Stimulated activated CD4-positive, alpha-beta T cell treated with anti-CD3 and anti-CD28 coated beads, Interleukin-15, amount 100 ng/mL, for 48 hours (primary cell): Measurements from ENCODE around the gene CAPN9.

Experiments used
- DNase-seq, 2 donors: peaks; one replicate each; pipeline ENCODE4 v3.0.0-alpha.2; 2020; ENCODE audit warnings: low read depth in 2 of 2

The CAPN9 gene

DNA sequence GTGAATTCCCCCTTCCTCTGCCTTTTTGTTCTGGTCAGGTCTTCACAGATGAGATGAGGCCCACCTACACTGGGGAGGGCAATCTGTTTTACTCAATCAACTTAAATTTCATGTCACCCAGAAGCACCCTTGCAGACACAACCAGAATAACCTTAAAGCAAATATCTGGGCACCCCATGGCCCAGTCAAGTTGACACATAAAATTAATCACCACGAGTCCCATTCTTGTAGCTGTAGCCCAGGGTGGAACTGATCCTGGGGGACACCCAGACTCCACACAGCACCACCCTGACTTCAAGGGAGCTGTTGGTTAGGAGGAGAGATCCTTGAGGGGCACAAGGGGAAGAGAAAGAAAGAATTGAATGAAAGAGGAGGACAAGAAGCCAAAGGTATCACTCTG is 23.1 kb downstream of the CAPN9 start:
- DNase-seq = no peak

DNA sequence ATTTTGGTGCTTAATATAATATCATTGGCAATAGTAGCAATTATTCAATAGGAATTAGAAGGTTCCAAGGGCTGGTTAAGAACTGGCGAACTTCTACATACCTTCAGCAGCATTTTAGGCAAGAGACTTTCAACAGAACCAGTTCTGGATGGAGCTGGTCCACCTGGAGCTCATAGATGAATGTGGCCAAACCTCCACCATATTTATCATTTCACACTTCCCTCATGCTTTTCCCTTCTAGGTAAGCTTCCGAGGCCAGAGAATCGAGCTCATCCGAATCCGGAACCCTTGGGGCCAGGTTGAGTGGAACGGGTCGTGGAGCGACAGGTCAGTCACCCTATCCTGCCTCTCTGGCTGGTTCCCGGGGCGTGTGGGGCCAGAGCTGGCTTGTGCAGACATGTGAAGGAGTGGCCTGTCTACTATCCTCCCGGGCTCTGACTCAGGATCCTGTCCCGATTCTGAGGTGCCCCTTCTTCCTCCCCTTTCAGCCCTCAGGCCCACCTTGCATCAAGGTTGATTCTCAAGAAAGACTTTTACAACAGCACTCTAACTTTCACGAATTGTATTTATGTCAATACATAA is 24.7 kb downstream of the CAPN9 start:
- DNase-seq = no peak

- no peak for DNase-seq
Observed at GRCh38 chr1:230772457-230773395, 25.5 kb downstream of the CAPN9 start.

DNA sequence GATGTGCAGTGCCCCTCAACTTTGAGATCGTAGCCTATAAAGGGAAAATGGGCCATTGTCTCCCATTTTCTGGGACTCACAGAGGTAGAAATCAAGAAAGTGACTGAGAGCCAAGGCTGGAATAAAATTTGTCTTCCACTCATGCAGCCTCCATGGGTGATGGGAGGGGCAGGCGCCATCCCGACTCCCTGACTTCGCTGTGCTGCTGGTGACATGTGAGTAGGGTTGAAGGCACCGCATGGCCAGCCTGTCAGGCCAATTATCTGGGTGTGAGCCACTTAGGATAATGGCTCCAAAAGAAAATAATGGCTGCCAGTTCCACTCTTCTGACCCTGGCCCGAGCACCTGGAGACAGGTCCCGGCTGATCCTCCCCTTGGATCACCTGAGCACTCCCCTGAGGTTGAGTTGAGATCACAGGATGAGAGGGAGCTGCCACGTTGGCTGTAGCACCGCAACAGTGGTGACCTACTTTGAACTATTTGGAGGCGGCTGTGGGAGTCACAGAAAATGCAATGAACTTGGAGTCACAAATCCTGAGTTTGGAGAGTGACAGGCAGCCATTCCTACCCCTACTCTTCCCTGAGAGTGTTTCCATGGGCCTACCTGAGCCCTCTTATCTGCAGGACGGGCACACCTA is 26.3 kb downstream of the CAPN9 start:
- no peak for DNase-seq

GRCh38 chr1:230778916-230779590 is 31.9 kb downstream of the CAPN9 start:
- no peak for DNase-seq

GRCh38 chr1:230781131-230781530 is 33.9 kb downstream of the CAPN9 start:
- DNase-seq = no peak

- DNase-seq = no peak
Observed at GRCh38 chr1:230781594-230781993, 34.4 kb downstream of the CAPN9 start.

DNA sequence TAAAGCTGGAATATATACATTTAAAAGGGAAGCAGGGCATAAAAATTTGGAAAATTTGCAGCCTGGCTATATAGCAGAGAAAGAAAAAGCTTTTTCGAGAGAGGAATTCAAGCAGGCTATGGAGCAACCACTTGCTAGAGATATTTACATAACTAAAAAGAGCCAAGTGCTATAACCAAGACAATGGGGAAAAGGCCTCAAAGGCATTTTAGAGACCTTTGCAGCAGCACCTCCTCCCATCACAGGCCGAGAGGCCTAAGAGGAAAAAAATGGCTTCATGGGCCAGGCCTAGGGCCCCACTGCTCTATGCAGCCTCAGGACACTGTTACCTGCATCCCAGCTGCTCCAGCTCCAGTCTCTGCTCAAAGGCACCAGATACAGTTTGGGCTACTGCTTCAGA is 37.0 kb downstream of the CAPN9 start:
- no peak for DNase-seq

DNA sequence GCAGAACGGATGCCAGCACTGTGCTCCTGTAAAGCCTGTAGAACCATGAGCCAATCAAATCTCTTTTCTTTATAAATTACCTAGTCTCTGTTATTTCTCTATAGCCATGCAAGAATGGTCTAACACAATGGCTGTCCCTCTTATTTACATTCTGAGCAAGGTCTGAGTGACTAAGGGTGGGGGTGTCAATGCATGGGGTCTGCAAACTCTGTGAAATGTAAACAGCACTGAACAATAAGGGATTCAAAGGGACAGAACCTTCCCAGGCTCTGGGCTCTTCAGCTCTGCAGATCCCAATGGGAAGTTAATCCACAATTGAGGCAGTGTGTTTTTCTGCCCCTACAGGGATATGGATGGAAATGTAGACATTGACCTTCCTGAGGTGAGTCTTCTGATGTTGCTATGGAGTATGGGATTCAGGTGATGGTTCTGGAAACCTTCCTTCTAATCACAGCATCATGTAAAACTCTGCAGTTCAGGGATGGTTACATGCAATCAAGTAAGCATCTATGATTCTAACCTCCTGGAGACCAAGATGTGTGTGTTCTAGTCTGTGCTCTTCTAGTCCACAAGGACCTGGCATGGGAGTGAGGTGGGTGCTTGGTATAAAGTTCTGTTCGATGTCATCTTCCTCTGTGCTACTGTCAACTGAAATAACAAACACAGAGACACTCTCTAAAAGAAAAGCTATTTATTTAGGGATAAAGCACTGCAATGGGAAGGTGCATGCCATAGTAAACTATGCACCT is 38.6 kb downstream of the CAPN9 start:
- DNase-seq = no peak

DNA sequence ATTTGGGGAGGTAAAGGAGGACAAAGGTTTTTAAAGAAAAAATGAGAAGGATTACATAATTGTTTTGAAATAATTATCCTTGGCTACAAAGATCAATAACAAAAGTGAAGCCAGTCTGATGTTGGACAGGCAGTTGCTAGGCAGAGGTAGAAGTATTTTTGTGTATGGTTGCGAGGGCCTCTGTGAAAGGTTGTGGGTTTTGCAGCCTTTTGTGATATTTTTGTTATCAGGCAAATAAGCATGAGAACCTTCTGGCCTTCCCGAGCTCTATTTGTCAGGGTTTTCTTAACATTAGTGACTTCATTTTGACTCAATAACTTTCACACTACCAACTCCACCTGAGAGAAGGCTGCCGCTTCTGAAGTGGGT is 39.2 kb downstream of the CAPN9 start:
- no peak for DNase-seq

GRCh38 chr1:230787471-230787870 is 40.3 kb downstream of the CAPN9 start:
- DNase-seq = no peak

- no peak for DNase-seq
Observed at GRCh38 chr1:230788561-230789275, 41.5 kb downstream of the CAPN9 start.

DNA sequence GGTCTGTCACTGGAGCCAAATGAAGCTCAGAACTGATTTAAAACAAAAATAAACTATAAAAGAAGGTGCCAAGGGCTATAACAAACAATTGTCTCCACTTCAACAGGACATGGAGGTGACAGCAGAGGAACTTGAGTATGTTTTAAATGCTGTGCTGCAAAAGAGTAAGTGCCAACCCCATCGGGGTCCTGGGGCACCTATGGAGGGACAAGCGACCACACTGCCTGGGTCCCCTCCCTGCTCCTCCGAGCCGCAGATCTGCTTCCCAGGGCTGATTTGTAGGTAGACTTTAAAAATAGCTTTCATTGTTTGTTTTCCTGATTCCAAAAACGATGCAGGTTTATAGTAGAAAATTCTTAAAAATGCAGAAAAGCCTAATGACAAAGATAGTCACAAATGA is 42.8 kb downstream of the CAPN9 start:
- no peak for DNase-seq

GRCh38 chr1:230791986-230792564 is 44.9 kb downstream of the CAPN9 start:
- no peak for DNase-seq

DNA sequence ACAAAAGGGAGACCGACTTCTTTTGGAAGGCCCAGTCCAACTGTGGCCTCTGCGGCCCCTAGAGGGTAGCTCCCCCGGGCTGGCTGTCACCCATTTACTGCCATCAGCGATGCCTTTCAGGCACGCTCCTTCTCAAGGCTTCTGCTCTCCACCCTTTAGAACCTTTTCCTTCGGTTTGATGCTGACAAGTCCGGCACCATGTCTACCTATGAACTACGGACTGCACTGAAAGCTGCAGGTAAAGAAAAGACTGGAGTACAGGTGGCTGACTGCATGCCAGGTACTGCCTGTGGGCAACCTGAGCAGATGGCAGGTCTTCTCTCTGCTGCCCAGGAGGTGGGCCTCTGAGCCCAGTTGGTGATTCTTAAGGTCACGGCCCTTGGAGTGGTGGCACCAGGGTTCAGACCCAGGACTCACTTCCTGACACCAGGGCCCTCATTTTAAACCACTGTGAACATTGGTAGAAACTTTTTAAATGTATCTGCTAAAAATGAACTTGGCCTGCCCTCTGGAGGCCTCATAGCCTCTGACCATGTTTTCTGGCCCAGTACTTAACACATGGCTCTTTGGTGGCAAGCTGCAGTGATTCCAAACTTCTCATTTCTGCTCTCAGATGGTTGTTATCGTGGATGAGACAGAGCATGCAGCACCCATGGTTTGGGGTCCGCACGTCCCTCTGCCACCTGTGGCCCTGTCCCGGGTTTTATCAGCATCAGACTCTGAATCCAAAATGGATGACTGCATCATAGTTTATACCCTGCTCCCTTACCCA is 45.7 kb downstream of the CAPN9 start:
- DNase-seq = no peak

DNA sequence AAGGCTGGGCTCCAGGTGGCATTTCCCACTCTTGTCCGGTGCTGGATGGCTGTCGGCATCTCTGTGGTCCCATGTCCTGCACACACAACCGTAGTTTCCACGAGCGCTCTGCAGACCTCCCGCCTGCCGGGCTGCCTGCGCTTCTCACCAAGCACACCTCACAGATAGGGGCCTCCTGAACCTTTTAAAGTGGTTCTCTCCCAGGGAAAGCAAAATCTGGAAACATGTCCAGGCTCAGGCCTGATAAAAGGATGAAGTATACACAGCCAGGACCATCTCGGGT is 46.2 kb downstream of the CAPN9 start:
- DNase-seq = no peak

DNA sequence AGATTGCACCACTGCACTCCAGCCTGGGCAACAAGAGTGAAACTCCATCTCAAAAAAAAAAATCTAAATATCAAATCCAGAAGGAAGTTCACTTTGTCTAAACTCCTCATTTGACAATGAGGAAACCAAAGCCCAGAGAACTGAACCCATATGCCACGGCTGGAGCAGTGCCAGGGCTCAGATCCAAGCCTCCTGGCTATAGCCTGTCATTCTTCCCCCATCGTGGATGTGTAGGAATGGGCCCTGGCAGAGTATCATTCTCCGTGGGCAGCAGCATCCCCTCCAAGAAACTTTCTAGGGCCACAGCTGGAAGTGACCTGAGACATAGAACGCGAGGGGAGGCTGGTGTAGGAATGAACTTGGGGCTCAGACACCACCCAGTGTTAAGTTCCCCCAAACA is 47.2 kb downstream of the CAPN9 start:
- no peak for DNase-seq

- no peak for DNase-seq
Observed at GRCh38 chr1:230794871-230795605, 47.9 kb downstream of the CAPN9 start.

GRCh38 chr1:230796626-230797025 is 49.4 kb downstream of the CAPN9 start:
- no peak for DNase-seq
